WTC11 (cell line): ENCODE results near the gene CYP2A6.

ENCODE experiments used
- TCF7 ChIP-seq: sonication (generic); formaldehyde crosslinking; IDR thresholded peaks from 2 replicates; pipeline ENCODE4 v1.8.0; 2022; ENCODE audit warnings: mild to moderate bottlenecking, low read depth, missing genetic modification reagents, moderate library complexity
- ZNF232 ChIP-seq: sonication (generic); formaldehyde crosslinking; IDR thresholded peaks from 2 replicates; pipeline ENCODE4 v1.8.0; 2022; ENCODE audit warnings: mild to moderate bottlenecking, missing genetic modification reagents
- TF ChIP-seq, protein P1 (sequence below): fragments of 200-600 bp; IDR thresholded peaks from 2 replicates; pipeline ENCODE4 v1.8.0; 2022; ENCODE audit warnings: antibody characterized with exemption
- TF ChIP-seq, protein P2 (sequence below): sonication (generic); formaldehyde crosslinking; IDR thresholded peaks from 2 replicates; pipeline ENCODE4 v1.8.1; 2023; ENCODE audit warnings: mild to moderate bottlenecking, missing genetic modification reagents

DNA sequence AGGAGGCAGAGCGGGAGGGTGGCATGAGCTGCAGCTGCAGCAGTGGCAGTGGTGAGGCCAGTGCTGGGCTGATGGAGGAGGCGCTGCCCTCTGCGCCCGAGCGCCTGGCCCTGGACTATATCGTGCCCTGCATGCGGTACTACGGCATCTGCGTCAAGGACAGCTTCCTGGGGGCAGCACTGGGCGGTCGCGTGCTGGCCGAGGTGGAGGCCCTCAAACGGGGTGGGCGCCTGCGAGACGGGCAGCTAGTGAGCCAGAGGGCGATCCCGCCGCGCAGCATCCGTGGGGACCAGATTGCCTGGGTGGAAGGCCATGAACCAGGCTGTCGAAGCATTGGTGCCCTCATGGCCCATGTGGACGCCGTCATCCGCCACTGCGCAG lies 49.3 kb downstream of the CYP2A6 start:
- TF ChIP-seq TCF7 (CRISPR knock-in tag) (no peak), ZNF232 (no peak)
- TF ChIP-seq, protein P1, sequence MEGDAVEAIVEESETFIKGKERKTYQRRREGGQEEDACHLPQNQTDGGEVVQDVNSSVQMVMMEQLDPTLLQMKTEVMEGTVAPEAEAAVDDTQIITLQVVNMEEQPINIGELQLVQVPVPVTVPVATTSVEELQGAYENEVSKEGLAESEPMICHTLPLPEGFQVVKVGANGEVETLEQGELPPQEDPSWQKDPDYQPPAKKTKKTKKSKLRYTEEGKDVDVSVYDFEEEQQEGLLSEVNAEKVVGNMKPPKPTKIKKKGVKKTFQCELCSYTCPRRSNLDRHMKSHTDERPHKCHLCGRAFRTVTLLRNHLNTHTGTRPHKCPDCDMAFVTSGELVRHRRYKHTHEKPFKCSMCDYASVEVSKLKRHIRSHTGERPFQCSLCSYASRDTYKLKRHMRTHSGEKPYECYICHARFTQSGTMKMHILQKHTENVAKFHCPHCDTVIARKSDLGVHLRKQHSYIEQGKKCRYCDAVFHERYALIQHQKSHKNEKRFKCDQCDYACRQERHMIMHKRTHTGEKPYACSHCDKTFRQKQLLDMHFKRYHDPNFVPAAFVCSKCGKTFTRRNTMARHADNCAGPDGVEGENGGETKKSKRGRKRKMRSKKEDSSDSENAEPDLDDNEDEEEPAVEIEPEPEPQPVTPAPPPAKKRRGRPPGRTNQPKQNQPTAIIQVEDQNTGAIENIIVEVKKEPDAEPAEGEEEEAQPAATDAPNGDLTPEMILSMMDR, result no peak
- TF ChIP-seq, protein P2, sequence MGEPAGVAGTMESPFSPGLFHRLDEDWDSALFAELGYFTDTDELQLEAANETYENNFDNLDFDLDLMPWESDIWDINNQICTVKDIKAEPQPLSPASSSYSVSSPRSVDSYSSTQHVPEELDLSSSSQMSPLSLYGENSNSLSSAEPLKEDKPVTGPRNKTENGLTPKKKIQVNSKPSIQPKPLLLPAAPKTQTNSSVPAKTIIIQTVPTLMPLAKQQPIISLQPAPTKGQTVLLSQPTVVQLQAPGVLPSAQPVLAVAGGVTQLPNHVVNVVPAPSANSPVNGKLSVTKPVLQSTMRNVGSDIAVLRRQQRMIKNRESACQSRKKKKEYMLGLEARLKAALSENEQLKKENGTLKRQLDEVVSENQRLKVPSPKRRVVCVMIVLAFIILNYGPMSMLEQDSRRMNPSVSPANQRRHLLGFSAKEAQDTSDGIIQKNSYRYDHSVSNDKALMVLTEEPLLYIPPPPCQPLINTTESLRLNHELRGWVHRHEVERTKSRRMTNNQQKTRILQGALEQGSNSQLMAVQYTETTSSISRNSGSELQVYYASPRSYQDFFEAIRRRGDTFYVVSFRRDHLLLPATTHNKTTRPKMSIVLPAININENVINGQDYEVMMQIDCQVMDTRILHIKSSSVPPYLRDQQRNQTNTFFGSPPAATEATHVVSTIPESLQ, result no peak
